Activated CD8-positive, alpha-beta memory T cell treated with anti-CD3 and anti-CD28 coated beads, Interleukin-2, amount 50 U/mL, for 24 hours (primary cell): ENCODE results near the gene REEP3.

ENCODE experiments used
- DNase-seq: peaks from one replicate; pipeline ENCODE4 v3.0.0-alpha.2; 2020; ENCODE audit errors: extremely low read depth

The REEP3 gene

GRCh38 chr10:63588436-63589167, 67.4 kb downstream of the REEP3 start:
- DNase-seq: no peak

- no peak for DNase-seq
Observed at GRCh38 chr10:63591600-63592379, 70.6 kb downstream of the REEP3 start.

- DNase-seq: no peak
Observed at GRCh38 chr10:63593576-63593975, 72.4 kb downstream of the REEP3 start.

GRCh38 chr10:63595072-63595471, 73.9 kb downstream of the REEP3 start:
- DNase-seq: no peak

GRCh38 chr10:63596924-63597323, 75.7 kb downstream of the REEP3 start:
- DNase-seq: no peak

GRCh38 chr10:63600540-63600939, 79.3 kb downstream of the REEP3 start:
- no peak for DNase-seq

- DNase-seq: no peak
Observed at GRCh38 chr10:63603709-63604445, 82.7 kb downstream of the REEP3 start.

- no peak for DNase-seq
Observed at GRCh38 chr10:63605197-63605967, 84.2 kb downstream of the REEP3 start.

GRCh38 chr10:63608511-63608910, 87.3 kb downstream of the REEP3 start:
- DNase-seq: no peak

- DNase-seq: no peak
Observed at GRCh38 chr10:63611078-63611477, 89.9 kb downstream of the REEP3 start.

GRCh38 chr10:63614371-63614891, 93.2 kb downstream of the REEP3 start:
- DNase-seq: no peak

GRCh38 chr10:63618552-63618951, 97.4 kb downstream of the REEP3 start:
- DNase-seq: no peak

GRCh38 chr10:63619426-63619825, 98.2 kb downstream of the REEP3 start:
- no peak for DNase-seq

- no peak for DNase-seq
Observed at GRCh38 chr10:63622097-63622496, 100.9 kb downstream of the REEP3 start.

- DNase-seq: no peak
Observed at GRCh38 chr10:63624701-63625100, 103.5 kb downstream of the REEP3 start.

- no peak for DNase-seq
Observed at GRCh38 chr10:63627396-63627795, 106.2 kb downstream of the REEP3 start.

GRCh38 chr10:63627881-63628296, 106.7 kb downstream of the REEP3 start:
- no peak for DNase-seq

- no peak for DNase-seq
Observed at GRCh38 chr10:63628526-63629362, 107.5 kb downstream of the REEP3 start.

GRCh38 chr10:63629363-63630084, 108.3 kb downstream of the REEP3 start:
- DNase-seq: peak; percentile 39
